SU-DHL-6 (cell line): ENCODE measurements around the gene MICAL3.

Experiments
- H2AFZ ChIP-seq: fragments of 200-600 bp; sonication (generic); 2 replicates; pipeline ENCODE4 v1.6.1; 2014; ENCODE audit warnings: low read depth, mild to moderate bottlenecking, moderate library complexity, mixed read lengths, antibody characterized with exemption, low read length; ENCODE audit not compliant: severe bottlenecking
- H3F3A ChIP-seq: fragments of 200-600 bp; shearing (Covaris generic); 2 replicates; pipeline ENCODE4 v1.6.0; 2016; ENCODE audit warnings: antibody characterized with exemption, mild to moderate bottlenecking; ENCODE audit not compliant: insufficient read depth
- H3K27ac ChIP-seq: fragments of 200-600 bp; sonication (generic); 2 replicates; pipeline ENCODE4 v1.5.1; 2016; ENCODE audit warnings: low read depth, mild to moderate bottlenecking, low read length, moderate library complexity, mixed read lengths
- H3K27me3 ChIP-seq: fragments of 200-600 bp; sonication (generic), shearing (Covaris generic); 2 replicates; pipeline ENCODE4 v1.6.0; 2014; ENCODE audit warnings: mild to moderate bottlenecking, low read length
- H3K36me3 ChIP-seq: fragments of 200-600 bp; sonication (generic); 2 replicates; pipeline ENCODE4 v1.6.1; 2014; ENCODE audit warnings: mild to moderate bottlenecking, low read length, mixed read lengths
- H3K4me2 ChIP-seq: fragments of 300-600, 200-600 bp; shearing (Covaris generic), sonication (generic); 2 replicates; pipeline ENCODE4 v1.6.0; 2014; ENCODE audit warnings: low read length, low read depth, mild to moderate bottlenecking; ENCODE audit not compliant: poor library complexity, severe bottlenecking
- H3K4me3 ChIP-seq: fragments of 200-600 bp; sonication (generic); 2 replicates; pipeline ENCODE4 v1.5.1; 2014; ENCODE audit warnings: antibody characterized with exemption, low read length, mild to moderate bottlenecking, mixed read lengths; ENCODE audit not compliant: insufficient read depth, poor library complexity, severe bottlenecking
- H3K79me2 ChIP-seq: fragments of 200-600 bp; sonication (generic); 2 replicates; pipeline ENCODE4 v1.6.1; 2014; ENCODE audit warnings: mild to moderate bottlenecking, low read length, moderate library complexity; ENCODE audit not compliant: insufficient read depth
- H3K9ac ChIP-seq: fragments of 200-600 bp; sonication (generic); 2 replicates; pipeline ENCODE4 v1.7.0; 2014; ENCODE audit warnings: mild to moderate bottlenecking, low read length
- H3K9me2 ChIP-seq: fragments of 200-600 bp; sonication (generic); replicated peaks from 2 replicates; pipeline ENCODE4 v1.6.1; 2014; ENCODE audit warnings: low read length; ENCODE audit not compliant: insufficient read depth
- H3K9me3 ChIP-seq: fragments of 200-600 bp; sonication (generic); 2 replicates; pipeline ENCODE4 v1.6.1; 2014; ENCODE audit warnings: low read length, mixed read lengths; ENCODE audit not compliant: insufficient read depth
- H4K20me1 ChIP-seq: fragments of 200-600 bp; sonication (generic); 2 replicates; pipeline ENCODE4 v1.6.1; 2014; ENCODE audit warnings: low read depth, mild to moderate bottlenecking, antibody characterized with exemption, low read length, moderate library complexity, mixed read lengths
- CTCF ChIP-seq: fragments of 200-600 bp; sonication (generic); IDR thresholded peaks from one replicate; pipeline ENCODE4 v1.5.1; 2017; ENCODE audit warnings: antibody characterized with exemption, mild to moderate bottlenecking, low read length, moderate library complexity; ENCODE audit not compliant: insufficient read depth, poor library complexity, severe bottlenecking
- EZH2phosphoT487 ChIP-seq: fragments of 200-600 bp; sonication (generic), shearing (Covaris generic); conservative IDR thresholded peaks from 2 replicates; pipeline ENCODE4 v1.6.1; 2018; ENCODE audit warnings: mild to moderate bottlenecking, antibody characterized with exemption, low read length, moderate library complexity, mixed read lengths

MICAL3 gene

GRCh38 chr22:17957693-17958092 is 66.7 kb downstream of the MICAL3 start:
- TF ChIP-seq EZH2phosphoT487 = no peak
- no peak overlapping the region for H3K9ac ChIP-seq
- H3K79me2 ChIP-seq = peaks cover 84% of the 10 kb centered on the region
- no peaks in the 10 kb centered on the region for H3F3A ChIP-seq
- no peaks in the 10 kb centered on the region for H4K20me1 ChIP-seq
- H3K27me3 ChIP-seq = no peaks in the 10 kb centered on the region
- no peak overlapping the region for H3K27ac ChIP-seq
- H2AFZ ChIP-seq = no peak overlapping the region
- H3K36me3 ChIP-seq = no peaks in the 10 kb centered on the region
- no peak overlapping the region for H3K4me2 ChIP-seq
- no peak overlapping the region for H3K4me3 ChIP-seq
- no peaks in the 10 kb centered on the region for H3K9me3 ChIP-seq
- H3K9me2 ChIP-seq = no peaks in the 10 kb centered on the region

GRCh38 chr22:17957204-17957603 is 67.2 kb downstream of the MICAL3 start:
- no peaks in the 10 kb centered on the region for H3K9me3 ChIP-seq
- no peak overlapping the region for H3K4me2 ChIP-seq
- no peaks in the 10 kb centered on the region for H3K36me3 ChIP-seq
- H4K20me1 ChIP-seq = no peaks in the 10 kb centered on the region
- no peak overlapping the region for H3K27ac ChIP-seq
- H3K27me3 ChIP-seq = no peaks in the 10 kb centered on the region
- no peak overlapping the region for H3K9ac ChIP-seq
- no peak overlapping the region for H3K4me3 ChIP-seq
- H3K79me2 ChIP-seq = peaks cover 85% of the 10 kb centered on the region
- no peaks in the 10 kb centered on the region for H3F3A ChIP-seq
- TF ChIP-seq CTCF (no peak), EZH2phosphoT487 (no peak)
- no peaks in the 10 kb centered on the region for H3K9me2 ChIP-seq
- no peak overlapping the region for H2AFZ ChIP-seq

GRCh38 chr22:17956630-17957029 is 67.7 kb downstream of the MICAL3 start:
- H3K79me2 ChIP-seq = peaks cover 86% of the 10 kb centered on the region
- no peaks in the 10 kb centered on the region for H4K20me1 ChIP-seq

More at GRCh38 chr22:17956630-17957029, 67.7 kb downstream of the MICAL3 start:
- H3K27ac ChIP-seq = no peak overlapping the region
- H3K4me3 ChIP-seq = no peak overlapping the region
- no peak for TF ChIP-seq CTCF
- TF ChIP-seq EZH2phosphoT487 = no peak
- no peak overlapping the region for H2AFZ ChIP-seq
- no peaks in the 10 kb centered on the region for H3K27me3 ChIP-seq
- no peaks in the 10 kb centered on the region for H3K9me3 ChIP-seq
- H3K36me3 ChIP-seq = no peaks in the 10 kb centered on the region
- H3F3A ChIP-seq = no peaks in the 10 kb centered on the region
- no peaks in the 10 kb centered on the region for H3K9me2 ChIP-seq
- H3K4me2 ChIP-seq = no peak overlapping the region
- no peak overlapping the region for H3K9ac ChIP-seq
